ENCODE measurements around the gene RBM27. TPM values are rescaled to one million over a fixed set of nuclear protein-coding genes. Genes with fewer than 3 reads are reported as not detected.
"Not testable (repeated sequence)": the region's sequence is repeated elsewhere in the genome, so short reads cannot be mapped to it uniquely, and the experiment has no call there.

Gene RBM27
- total RNA-seq, 1 donor from 2014 or later, result 34.9 TPM

GRCh38 chr5:146206257-146206656, 2.9 kb downstream of the RBM27 start:
- DNase-seq, result no peak

- DNase-seq, result no peak
Observed at GRCh38 chr5:146208916-146209522, 5.6 kb downstream of the RBM27 start.

- no peak for DNase-seq
Observed at GRCh38 chr5:146209714-146210113, 6.3 kb downstream of the RBM27 start.

GRCh38 chr5:146210810-146211209, 7.4 kb downstream of the RBM27 start:
- not testable (repeated sequence) for DNase-seq

- DNase-seq, result no peak
Observed at GRCh38 chr5:146213210-146213826, 9.9 kb downstream of the RBM27 start.

GRCh38 chr5:146214881-146215280, 11.5 kb downstream of the RBM27 start:
- not testable (repeated sequence) for DNase-seq

GRCh38 chr5:146218168-146218567, 14.8 kb downstream of the RBM27 start:
- no peak for DNase-seq

- no peak for DNase-seq
Observed at GRCh38 chr5:146219243-146219642, 15.8 kb downstream of the RBM27 start.

GRCh38 chr5:146221234-146221633, 17.8 kb downstream of the RBM27 start:
- no peak for DNase-seq

GRCh38 chr5:146222005-146222404, 18.6 kb downstream of the RBM27 start:
- DNase-seq, result no peak

- DNase-seq, result no peak
Observed at GRCh38 chr5:146223179-146223578, 19.8 kb downstream of the RBM27 start.

GRCh38 chr5:146229222-146229621, 25.8 kb downstream of the RBM27 start:
- no peak for DNase-seq

GRCh38 chr5:146232223-146232622, 28.8 kb downstream of the RBM27 start:
- no peak for DNase-seq

- no peak for DNase-seq
Observed at GRCh38 chr5:146233441-146233840, 30.0 kb downstream of the RBM27 start.

- no peak for DNase-seq
Observed at GRCh38 chr5:146238973-146239372, 35.6 kb downstream of the RBM27 start.

GRCh38 chr5:146240951-146241350, 37.5 kb downstream of the RBM27 start:
- DNase-seq, result no peak

GRCh38 chr5:146243247-146243646, 39.8 kb downstream of the RBM27 start:
- peak; percentile 8 for DNase-seq

- DNase-seq, result no peak
Observed at GRCh38 chr5:146248561-146248960, 45.2 kb downstream of the RBM27 start.

- DNase-seq, result no peak
Observed at GRCh38 chr5:146249801-146250200, 46.4 kb downstream of the RBM27 start.

Small RNA genes within 50 kb of the gene (small RNA-seq; reads per million reads assigned to genes)
- not detected for gene RNU7-180P (ENCODE audit: low replicate concordance)

Other genes starting within 250 kb of the RBM27 start
- not detected for gene PLAC8L1, start 98.0 kb upstream of the RBM27 start, total RNA-seq
- gene LARS1, start 21.0 kb upstream of the RBM27 start, total RNA-seq, result 101 TPM
- 0.10 TPM for gene POU4F3, start 135.2 kb downstream of the RBM27 start, total RNA-seq
- 65.2 TPM for gene TCERG1, start 243.7 kb downstream of the RBM27 start, total RNA-seq